HepG2 (cell line): Measurements from ENCODE around the gene ANKRD65. TPM values are rescaled to one million over a fixed set of nuclear protein-coding genes. Genes with fewer than 3 reads are reported as not detected.

Source experiments
- JUN ChIP-seq: sonication (generic); formaldehyde crosslinking; IDR thresholded peaks from 2 replicates; pipeline ENCODE4 v1.4.0; 2020; ENCODE audit warnings: mild to moderate bottlenecking, missing genetic modification reagents
- KDM5B ChIP-seq: sonication (generic); formaldehyde crosslinking; IDR thresholded peaks from 2 replicates; pipeline ENCODE4 v1.4.0; 2020; ENCODE audit warnings: missing genetic modification reagents, mild to moderate bottlenecking, borderline replicate concordance
- MXI1 ChIP-seq: IDR thresholded peaks from 3 replicates; pipeline ENCODE4 v1.6.1; 2012; ENCODE audit warnings: low read depth, low read length, inconsistent platforms, borderline replicate concordance
- NR2F6 ChIP-seq, 2 experiments: IDR thresholded peaks; 2 replicates each; pipeline ENCODE4 v1.6.1; 2016; ENCODE audit warnings: antibody characterized with exemption in 1 of 2, mild to moderate bottlenecking in 1 of 2
- PITX1 ChIP-seq: sonication (generic); formaldehyde crosslinking; IDR thresholded peaks from 2 replicates; pipeline ENCODE4 v1.5.1; 2020; ENCODE audit warnings: mild to moderate bottlenecking, missing genetic modification reagents
- RXRB ChIP-seq: IDR thresholded peaks from 2 replicates; pipeline ENCODE4 v1.6.1; 2016; ENCODE audit warnings: borderline replicate concordance, missing genetic modification reagents, missing compliant biosample characterization
- SAP130 ChIP-seq: IDR thresholded peaks from 2 replicates; pipeline ENCODE4 v1.6.1; 2016; ENCODE audit warnings: low read depth
- YEATS4 ChIP-seq: sonication (generic); formaldehyde crosslinking; IDR thresholded peaks from 2 replicates; pipeline ENCODE4 v1.4.0; 2020; ENCODE audit warnings: missing genetic modification reagents, borderline replicate concordance
- ZNF207 ChIP-seq: fragments of 450-650 bp; IDR thresholded peaks from 2 replicates; pipeline ENCODE4 v1.6.1; 2016; ENCODE audit warnings: antibody characterized with exemption, borderline replicate concordance
- ZNF292 ChIP-seq: sonication (generic); formaldehyde crosslinking; IDR thresholded peaks from 2 replicates; pipeline ENCODE4 v1.8.1; 2022; ENCODE audit warnings: mild to moderate bottlenecking, low read depth, missing genetic modification reagents, borderline replicate concordance
- ZNF331 ChIP-seq: sonication (generic); formaldehyde crosslinking; IDR thresholded peaks from 2 replicates; pipeline ENCODE4 v1.4.0; 2020; ENCODE audit warnings: missing genetic modification reagents
- ZNF567 ChIP-seq: sonication (generic); formaldehyde crosslinking; IDR thresholded peaks from 2 replicates; pipeline ENCODE4 v1.8.1; 2023; ENCODE audit warnings: mild to moderate bottlenecking, missing genetic modification reagents, borderline replicate concordance
- ZNF607 ChIP-seq: sonication (generic); formaldehyde crosslinking; IDR thresholded peaks from 2 replicates; pipeline ENCODE4 v1.5.1; 2020; ENCODE audit warnings: missing genetic modification reagents, mild to moderate bottlenecking, borderline replicate concordance
- ZNF75D ChIP-seq: sonication (generic); formaldehyde crosslinking; IDR thresholded peaks from 2 replicates; pipeline ENCODE4 v1.8.1; 2023; ENCODE audit warnings: missing genetic modification reagents, mild to moderate bottlenecking, borderline replicate concordance
- ZNF883 ChIP-seq: sonication (generic); formaldehyde crosslinking; IDR thresholded peaks from 2 replicates; pipeline ENCODE4 v1.5.1; 2020; ENCODE audit warnings: mild to moderate bottlenecking, missing genetic modification reagents; ENCODE audit errors: not compliant biosample characterization
- polyA plus RNA-seq, 8 experiments: library from polyadenylated mRNA; depleted of rRNA in 3 of 8; stranded (reverse) in 7 of 8; unstranded in 1 of 8; fragments of >200 nt; fragmentation: Illumina TruSeq in 4 of 8; extraction: Trizol in 4 of 8; gene quantifications; 2 replicates each; pipeline versions ENCODE4 v1.2.1 to v1.2.3, GENCODE V29; 2011 to 2016; ENCODE audit warnings: low read depth in 4 of 8, missing spikeins in 1 of 8, mixed read lengths in 1 of 8; ENCODE audit not compliant: insufficient read depth in 1 of 8
- total RNA-seq, 5 experiments: library from RNA; depleted of rRNA; stranded (reverse); fragments of >200 nt; fragmentation: Illumina TruSeq; extraction: Trizol; gene quantifications; 2 replicates each; pipeline ENCODE4 v1.2.3, GENCODE V29; 2016; ENCODE audit warnings: low read depth in 1 of 5
- TF ChIP-seq, protein P1 (sequence below): sonication (generic); formaldehyde crosslinking; IDR thresholded peaks from 2 replicates; pipeline ENCODE4 v1.5.1; 2020; ENCODE audit warnings: missing genetic modification reagents, mild to moderate bottlenecking, borderline replicate concordance
- TF ChIP-seq, protein P2 (sequence below): sonication (generic); formaldehyde crosslinking; IDR thresholded peaks from 2 replicates; pipeline ENCODE4 v1.4.0; 2020; ENCODE audit warnings: missing genetic modification reagents, mild to moderate bottlenecking, borderline replicate concordance
- TF ChIP-seq, protein P3 (sequence below): sonication (generic); formaldehyde crosslinking; IDR thresholded peaks from 2 replicates; pipeline ENCODE4 v1.5.1; 2020; ENCODE audit warnings: missing genetic modification reagents, mild to moderate bottlenecking, borderline replicate concordance
- TF ChIP-seq, protein P4 (sequence below): sonication (generic); formaldehyde crosslinking; IDR thresholded peaks from 2 replicates; pipeline ENCODE4 v1.4.0; 2020; ENCODE audit warnings: missing genetic modification reagents
- TF ChIP-seq, protein P5 (sequence below): sonication (generic); formaldehyde crosslinking; IDR thresholded peaks from 2 replicates; pipeline ENCODE4 v1.4.0; 2020; ENCODE audit warnings: low read depth, mild to moderate bottlenecking, missing genetic modification reagents

Gene ANKRD65
- total and polyA plus RNA-seq, 2 of the 13 experiments (the other 11 are each of a cell fraction or from before 2014, with no cell fraction given), result 12.1 to 30.1 TPM

GRCh38 chr1:1435911-1436629 is 15.0 kb upstream of the ANKRD65 start (continued):
- TF ChIP-seq PITX1 (CRISPR knock-in tag) (0 out of 2 replicates have a peak, but pooled peaks have one; percentile 17), NR2F6 (IDR thresholded peaks at IDR 0.05) (no peak), NR2F6 (CRISPR knock-in tag; IDR thresholded peaks at IDR 0.05) (no peak), SAP130 (peak; percentile 33; the same call in 1 of the 2 replicates), ZNF883 (peak; percentile 39), KDM5B (CRISPR knock-in tag) (peak; percentile 29; the same call in 1 of the 2 replicates), ZNF207 (no peak), ZNF331 (CRISPR knock-in tag) (no peak), ZNF292 (no peak), YEATS4 (CRISPR knock-in tag) (no peak), ZNF567 (CRISPR knock-in tag) (no peak), ZNF75D (CRISPR knock-in tag) (no peak), JUN (CRISPR knock-in tag) (0 out of 2 replicates have a peak, but pooled peaks have one; percentile 11), RXRB (CRISPR knock-in tag) (no peak), ZNF607 (CRISPR knock-in tag) (no peak), MXI1 (0 out of 3 replicates have a peak, but pooled peaks have one; percentile 8)
- TF ChIP-seq, protein P1, sequence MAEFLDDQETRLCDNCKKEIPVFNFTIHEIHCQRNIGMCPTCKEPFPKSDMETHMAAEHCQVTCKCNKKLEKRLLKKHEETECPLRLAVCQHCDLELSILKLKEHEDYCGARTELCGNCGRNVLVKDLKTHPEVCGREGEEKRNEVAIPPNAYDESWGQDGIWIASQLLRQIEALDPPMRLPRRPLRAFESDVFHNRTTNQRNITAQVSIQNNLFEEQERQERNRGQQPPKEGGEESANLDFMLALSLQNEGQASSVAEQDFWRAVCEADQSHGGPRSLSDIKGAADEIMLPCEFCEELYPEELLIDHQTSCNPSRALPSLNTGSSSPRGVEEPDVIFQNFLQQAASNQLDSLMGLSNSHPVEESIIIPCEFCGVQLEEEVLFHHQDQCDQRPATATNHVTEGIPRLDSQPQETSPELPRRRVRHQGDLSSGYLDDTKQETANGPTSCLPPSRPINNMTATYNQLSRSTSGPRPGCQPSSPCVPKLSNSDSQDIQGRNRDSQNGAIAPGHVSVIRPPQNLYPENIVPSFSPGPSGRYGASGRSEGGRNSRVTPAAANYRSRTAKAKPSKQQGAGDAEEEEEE (CRISPR knock-in tag), result no peak
- TF ChIP-seq, protein P2, sequence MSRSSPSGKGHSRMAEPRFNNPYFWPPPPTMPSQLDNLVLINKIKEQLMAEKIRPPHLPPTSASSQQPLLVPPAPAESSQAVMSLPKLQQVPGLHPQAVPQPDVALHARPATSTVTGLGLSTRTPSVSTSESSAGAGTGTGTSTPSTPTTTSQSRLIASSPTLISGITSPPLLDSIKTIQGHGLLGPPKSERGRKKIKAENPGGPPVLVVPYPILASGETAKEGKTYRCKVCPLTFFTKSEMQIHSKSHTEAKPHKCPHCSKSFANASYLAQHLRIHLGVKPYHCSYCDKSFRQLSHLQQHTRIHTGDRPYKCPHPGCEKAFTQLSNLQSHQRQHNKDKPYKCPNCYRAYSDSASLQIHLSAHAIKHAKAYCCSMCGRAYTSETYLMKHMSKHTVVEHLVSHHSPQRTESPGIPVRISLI (CRISPR knock-in tag), result no peak
- TF ChIP-seq, protein P3, sequence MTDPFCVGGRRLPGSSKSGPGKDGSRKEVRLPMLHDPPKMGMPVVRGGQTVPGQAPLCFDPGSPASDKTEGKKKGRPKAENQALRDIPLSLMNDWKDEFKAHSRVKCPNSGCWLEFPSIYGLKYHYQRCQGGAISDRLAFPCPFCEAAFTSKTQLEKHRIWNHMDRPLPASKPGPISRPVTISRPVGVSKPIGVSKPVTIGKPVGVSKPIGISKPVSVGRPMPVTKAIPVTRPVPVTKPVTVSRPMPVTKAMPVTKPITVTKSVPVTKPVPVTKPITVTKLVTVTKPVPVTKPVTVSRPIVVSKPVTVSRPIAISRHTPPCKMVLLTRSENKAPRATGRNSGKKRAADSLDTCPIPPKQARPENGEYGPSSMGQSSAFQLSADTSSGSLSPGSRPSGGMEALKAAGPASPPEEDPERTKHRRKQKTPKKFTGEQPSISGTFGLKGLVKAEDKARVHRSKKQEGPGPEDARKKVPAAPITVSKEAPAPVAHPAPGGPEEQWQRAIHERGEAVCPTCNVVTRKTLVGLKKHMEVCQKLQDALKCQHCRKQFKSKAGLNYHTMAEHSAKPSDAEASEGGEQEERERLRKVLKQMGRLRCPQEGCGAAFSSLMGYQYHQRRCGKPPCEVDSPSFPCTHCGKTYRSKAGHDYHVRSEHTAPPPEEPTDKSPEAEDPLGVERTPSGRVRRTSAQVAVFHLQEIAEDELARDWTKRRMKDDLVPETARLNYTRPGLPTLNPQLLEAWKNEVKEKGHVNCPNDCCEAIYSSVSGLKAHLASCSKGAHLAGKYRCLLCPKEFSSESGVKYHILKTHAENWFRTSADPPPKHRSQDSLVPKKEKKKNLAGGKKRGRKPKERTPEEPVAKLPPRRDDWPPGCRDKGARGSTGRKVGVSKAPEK, result no peak
- TF ChIP-seq, protein P4, sequence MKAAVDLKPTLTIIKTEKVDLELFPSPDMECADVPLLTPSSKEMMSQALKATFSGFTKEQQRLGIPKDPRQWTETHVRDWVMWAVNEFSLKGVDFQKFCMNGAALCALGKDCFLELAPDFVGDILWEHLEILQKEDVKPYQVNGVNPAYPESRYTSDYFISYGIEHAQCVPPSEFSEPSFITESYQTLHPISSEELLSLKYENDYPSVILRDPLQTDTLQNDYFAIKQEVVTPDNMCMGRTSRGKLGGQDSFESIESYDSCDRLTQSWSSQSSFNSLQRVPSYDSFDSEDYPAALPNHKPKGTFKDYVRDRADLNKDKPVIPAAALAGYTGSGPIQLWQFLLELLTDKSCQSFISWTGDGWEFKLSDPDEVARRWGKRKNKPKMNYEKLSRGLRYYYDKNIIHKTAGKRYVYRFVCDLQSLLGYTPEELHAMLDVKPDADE (CRISPR knock-in tag), result no peak
- TF ChIP-seq, protein P5, sequence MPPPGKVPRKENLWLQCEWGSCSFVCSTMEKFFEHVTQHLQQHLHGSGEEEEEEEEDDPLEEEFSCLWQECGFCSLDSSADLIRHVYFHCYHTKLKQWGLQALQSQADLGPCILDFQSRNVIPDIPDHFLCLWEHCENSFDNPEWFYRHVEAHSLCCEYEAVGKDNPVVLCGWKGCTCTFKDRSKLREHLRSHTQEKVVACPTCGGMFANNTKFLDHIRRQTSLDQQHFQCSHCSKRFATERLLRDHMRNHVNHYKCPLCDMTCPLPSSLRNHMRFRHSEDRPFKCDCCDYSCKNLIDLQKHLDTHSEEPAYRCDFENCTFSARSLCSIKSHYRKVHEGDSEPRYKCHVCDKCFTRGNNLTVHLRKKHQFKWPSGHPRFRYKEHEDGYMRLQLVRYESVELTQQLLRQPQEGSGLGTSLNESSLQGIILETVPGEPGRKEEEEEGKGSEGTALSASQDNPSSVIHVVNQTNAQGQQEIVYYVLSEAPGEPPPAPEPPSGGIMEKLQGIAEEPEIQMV (CRISPR knock-in tag), result no peak
